ENCODE data around the gene DYRK3.
"Not testable (repeated sequence)": the region's sequence is repeated elsewhere in the genome, so short reads cannot be mapped to it uniquely, and the experiment has no call there.

DYRK3 gene

GRCh38 chr1:206606867-206607266 is 28.5 kb upstream of the DYRK3 start:
- peak; percentile 82 for TF ChIP-seq CTCF (conservative IDR thresholded peaks at IDR 0.05)
- no peak for TF ChIP-seq ZFX (IDR thresholded peaks at IDR 0.05)

GRCh38 chr1:206608108-206608698 is 27.1 kb upstream of the DYRK3 start:
- no peak overlapping the region for H3K27ac ChIP-seq
- TF ChIP-seq CTCF (conservative IDR thresholded peaks at IDR 0.05) (peak; percentile 93), ZFX (IDR thresholded peaks at IDR 0.05) (no peak)

More at GRCh38 chr1:206606867-206607266, 28.5 kb upstream of the DYRK3 start:
- H3K27ac ChIP-seq: no peak overlapping the region

- no peak for TF ChIP-seq CTCF (conservative IDR thresholded peaks at IDR 0.05)
- no peak for TF ChIP-seq ZFX (IDR thresholded peaks at IDR 0.05)
- H3K27ac ChIP-seq: no peak overlapping the region
Observed at GRCh38 chr1:206609229-206609991, 25.9 kb upstream of the DYRK3 start.

GRCh38 chr1:206612129-206612876 is 23.0 kb upstream of the DYRK3 start, which contains the start of gene EIF2D:
Gene EIF2D, minus strand, starts transcription at chr1:206612465. Its CDS starts 123 bp downstream, at chr1:206612342.
- TF ChIP-seq ZFX (IDR thresholded peaks at IDR 0.05) (peak; percentile 99), CTCF (conservative IDR thresholded peaks at IDR 0.05) (peak; percentile 99)
- H3K27ac ChIP-seq: peak within 1 kb of the TSS; percentile 83

GRCh38 chr1:206626396-206626795 is 8.9 kb upstream of the DYRK3 start:
- H3K27ac ChIP-seq: not testable (repeated sequence)

- TF ChIP-seq CTCF (conservative IDR thresholded peaks at IDR 0.05) (no peak), ZFX (IDR thresholded peaks at IDR 0.05) (no peak)
- no peak overlapping the region for H3K27ac ChIP-seq
Observed at GRCh38 chr1:206628916-206629315, 6.4 kb upstream of the DYRK3 start.

- peak; percentile 53 for TF ChIP-seq CTCF (conservative IDR thresholded peaks at IDR 0.05)
- no peak for TF ChIP-seq ZFX (IDR thresholded peaks at IDR 0.05)
- H3K27ac ChIP-seq: no peak overlapping the region
Observed at GRCh38 chr1:206631085-206631509, 4.2 kb upstream of the DYRK3 start.

Measured in C4-2B (cell line).